ENCODE results near the gene ELOB.
A peak's percentile ranks its signal among the peaks of the same experiment; 100 is the strongest.

The ELOB gene

GRCh38 chr16:2777231-2777902, at the start of gene ELOB:
Gene ELOB, minus strand, starts transcription at chr16:2777280. Its CDS starts 41 bp downstream, at chr16:2777239.
- peak; percentile 99 for DNase-seq (ENCODE audit: low spot score)

GRCh38 chr16:2825906-2826305, 48.8 kb upstream of the ELOB start:
- no peak for DNase-seq (ENCODE audit: low spot score)

DNA sequence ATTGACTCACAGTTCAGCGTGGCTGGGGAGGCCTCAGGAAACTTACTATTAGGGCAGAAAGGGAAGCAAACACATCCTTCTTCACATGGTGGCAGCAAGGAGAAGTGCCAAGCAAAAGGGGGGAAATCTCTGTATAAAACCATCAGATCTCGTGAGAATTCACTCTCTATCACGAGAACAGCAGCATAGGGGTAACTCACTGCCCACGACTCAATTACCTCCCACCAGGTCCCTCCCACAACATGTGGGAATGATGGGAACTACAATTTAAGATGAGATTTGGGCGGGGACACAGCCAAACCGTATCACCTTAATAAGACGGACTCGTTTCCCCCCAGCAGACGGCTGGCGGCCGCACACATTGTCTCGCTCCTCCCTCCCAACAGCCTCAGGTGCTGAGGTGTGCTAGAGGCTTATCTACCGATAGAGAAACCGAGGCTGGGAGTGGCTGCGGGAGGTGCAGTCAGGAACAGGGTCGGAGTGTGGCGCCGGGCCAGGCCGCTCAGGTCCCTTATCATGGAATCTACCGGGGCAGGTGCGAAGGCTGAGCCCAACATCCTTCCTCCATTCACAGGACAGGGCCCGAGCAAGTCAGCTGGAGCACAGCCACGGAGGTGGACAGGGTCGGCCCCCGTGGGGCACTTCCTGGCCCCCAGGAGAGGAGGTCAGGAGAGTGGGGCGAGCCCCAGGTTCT, 48.1 kb upstream of the ELOB start:
- DNase-seq (ENCODE audit: low spot score), result no peak

GRCh38 chr16:2824626-2825025, 47.5 kb upstream of the ELOB start:
- DNase-seq (ENCODE audit: low spot score), result no peak

DNA sequence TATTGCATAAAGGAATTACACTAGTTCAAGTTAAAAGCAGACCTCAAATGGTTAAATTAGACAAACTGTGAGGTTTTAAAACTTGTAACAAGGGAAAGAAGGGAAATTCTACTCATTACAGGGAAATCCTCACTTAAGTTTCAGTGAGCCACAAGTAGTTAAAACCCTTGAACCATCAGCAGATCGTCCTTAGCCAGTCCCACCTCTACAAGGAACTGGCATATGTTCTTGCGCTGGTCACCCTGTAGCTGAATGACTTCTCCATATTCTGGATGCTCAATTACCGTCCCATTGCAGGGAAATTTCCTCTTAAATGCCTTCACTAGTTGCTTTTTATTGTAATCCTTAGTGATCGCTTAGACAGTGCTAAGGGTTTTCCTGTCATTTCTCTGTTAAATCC, 45.4 kb upstream of the ELOB start:
- no peak for DNase-seq (ENCODE audit: low spot score)

- no peak for DNase-seq (ENCODE audit: low spot score)
Measured at GRCh38 chr16:2822158-2822495, 45.0 kb upstream of the ELOB start.

- peak; percentile 35 for DNase-seq (ENCODE audit: low spot score)
Measured at GRCh38 chr16:2821487-2822157, 44.5 kb upstream of the ELOB start.

DNA sequence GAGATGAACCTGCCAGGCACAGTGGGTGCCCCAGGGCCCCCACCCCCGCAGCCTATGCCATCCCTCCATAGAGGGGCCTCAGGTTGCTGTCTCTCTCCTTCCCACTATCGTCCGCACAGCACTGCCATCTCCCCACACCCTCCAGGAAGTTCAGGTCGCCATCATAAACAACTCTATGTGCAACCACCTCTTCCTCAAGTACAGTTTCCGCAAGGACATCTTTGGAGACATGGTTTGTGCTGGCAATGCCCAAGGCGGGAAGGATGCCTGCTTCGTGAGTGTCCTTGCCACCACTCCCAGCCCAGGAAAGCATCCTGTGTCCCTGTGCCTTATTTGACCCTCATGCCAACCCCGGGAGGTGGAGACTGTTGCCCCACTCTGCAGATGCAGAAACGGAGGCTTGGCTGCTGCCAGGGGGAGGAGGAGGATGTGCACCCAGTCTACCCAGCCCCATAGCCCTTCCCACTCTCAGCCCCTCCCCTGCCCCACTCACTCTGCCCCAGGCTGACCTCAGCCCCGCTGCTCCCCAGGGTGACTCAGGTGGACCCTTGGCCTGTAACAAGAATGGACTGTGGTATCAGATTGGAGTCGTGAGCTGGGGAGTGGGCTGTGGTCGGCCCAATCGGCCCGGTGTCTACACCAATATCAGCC, 43.9 kb upstream of the ELOB start:
- no peak for DNase-seq (ENCODE audit: low spot score)

DNA sequence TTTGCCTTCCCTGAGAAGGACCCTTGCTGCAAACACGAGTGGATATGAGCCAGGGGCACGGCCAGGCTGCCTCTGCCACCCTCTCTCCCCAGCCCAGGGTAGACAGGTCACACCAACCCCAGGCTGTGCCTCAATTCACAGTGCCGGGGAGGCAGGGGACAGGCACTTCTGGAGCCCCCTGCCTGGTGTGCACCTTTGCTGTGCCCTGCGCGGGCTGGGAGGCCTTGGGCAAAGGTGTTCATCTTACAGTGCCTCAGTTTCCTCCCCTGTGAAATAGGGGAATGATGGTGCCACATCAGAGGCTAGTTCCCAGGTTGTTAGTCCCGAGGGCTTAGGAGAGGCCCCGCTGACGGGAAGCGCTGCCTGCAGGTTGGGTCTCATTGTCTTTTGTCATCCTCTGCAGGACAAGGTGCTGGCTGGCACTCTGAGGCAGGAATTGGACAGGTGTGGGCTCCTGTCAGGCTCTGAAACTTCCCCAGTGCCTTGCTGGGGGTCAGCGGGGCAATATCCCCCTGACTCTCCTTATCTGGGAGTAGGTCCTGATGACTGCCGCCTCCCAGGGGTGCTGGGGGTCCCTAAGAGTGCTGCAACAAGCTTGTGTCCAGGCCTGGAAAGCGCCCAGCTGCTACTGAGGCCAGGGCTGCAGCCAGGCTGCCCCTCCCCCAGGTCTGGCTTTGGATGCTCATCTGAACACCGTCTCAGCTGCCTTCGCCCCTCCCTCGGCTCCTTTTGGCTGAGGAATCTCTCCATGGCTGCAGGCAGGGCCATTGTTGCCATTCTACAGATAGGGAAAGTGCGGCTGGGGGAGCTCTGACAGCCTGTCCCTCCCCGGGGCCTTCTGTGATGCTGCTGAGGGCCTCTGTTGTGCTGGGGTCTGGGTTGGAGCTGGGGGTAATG, 43.1 kb upstream of the ELOB start:
- DNase-seq (ENCODE audit: low spot score), result no peak

- no peak for DNase-seq (ENCODE audit: low spot score)
Measured at GRCh38 chr16:2819179-2819938, 42.3 kb upstream of the ELOB start.

DNA sequence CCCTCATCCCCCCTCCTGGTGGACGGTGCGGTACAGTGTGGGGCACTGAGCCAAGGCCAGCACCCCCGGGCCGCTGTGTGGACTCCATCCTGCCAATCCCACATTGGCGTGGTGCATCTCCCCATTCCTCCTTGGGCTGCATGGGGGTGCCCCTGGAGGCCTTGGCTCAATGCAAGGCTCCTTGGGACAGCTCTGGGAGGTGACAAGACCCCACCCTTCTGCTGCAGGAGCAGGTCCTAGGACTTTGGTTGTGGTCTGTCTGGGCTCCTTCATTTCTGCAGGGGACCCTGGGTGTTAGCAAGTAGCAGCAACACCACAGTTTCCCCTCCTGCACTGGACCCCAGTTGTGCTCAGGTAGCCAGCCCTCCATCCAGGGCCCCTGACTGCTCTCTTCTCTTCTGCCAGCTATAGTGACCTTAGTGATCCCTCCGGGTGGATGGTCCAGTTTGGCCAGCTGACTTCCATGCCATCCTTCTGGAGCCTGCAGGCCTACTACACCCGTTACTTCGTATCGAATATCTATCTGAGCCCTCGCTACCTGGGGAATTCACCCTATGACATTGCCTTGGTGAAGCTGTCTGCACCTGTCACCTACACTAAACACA, 41.3 kb upstream of the ELOB start:
- DNase-seq (ENCODE audit: low spot score), result no peak

DNA sequence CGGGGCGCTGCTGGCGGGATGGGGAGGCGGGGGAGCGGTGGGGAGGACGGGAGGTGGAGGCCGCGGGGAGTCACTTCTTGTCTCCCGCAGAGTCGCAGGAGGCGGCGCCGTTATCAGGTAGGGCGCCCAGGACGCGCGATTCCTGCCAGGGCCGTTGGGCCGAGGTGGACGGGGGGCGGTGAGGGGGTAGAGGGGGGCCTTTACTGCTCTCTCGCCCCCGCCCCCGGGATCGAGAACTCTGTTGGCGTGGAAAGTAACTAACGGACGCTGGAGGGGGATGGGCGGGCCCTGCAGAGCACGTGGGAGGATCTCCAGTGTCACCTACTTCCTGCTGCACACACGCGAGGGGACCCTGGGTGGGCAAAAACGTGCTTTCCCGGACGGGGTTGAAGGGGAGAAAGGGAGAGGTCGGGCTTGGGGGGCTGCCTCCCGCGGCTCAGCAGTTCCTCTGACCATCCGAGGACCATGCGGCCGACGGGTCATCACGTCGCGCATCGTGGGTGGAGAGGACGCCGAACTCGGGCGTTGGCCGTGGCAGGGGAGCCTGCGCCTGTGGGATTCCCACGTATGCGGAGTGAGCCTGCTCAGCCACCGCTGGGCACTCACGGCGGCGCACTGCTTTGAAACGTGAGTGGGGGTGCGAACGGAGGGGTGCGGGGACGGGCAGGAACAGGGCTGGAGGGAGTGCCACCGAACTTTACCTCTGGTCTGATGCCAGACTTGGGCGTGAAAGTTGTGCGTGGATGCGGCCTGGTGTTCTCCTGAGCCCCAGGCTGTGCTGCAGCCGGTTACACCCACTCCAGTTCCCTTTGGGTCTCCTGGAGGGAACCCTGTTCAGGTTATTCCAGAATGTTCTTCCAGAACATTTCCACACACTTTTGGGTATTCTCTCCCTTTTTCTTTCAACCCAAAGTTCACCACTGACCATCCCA, 40.5 kb upstream of the ELOB start:
- DNase-seq (ENCODE audit: low spot score), result no peak

DNA sequence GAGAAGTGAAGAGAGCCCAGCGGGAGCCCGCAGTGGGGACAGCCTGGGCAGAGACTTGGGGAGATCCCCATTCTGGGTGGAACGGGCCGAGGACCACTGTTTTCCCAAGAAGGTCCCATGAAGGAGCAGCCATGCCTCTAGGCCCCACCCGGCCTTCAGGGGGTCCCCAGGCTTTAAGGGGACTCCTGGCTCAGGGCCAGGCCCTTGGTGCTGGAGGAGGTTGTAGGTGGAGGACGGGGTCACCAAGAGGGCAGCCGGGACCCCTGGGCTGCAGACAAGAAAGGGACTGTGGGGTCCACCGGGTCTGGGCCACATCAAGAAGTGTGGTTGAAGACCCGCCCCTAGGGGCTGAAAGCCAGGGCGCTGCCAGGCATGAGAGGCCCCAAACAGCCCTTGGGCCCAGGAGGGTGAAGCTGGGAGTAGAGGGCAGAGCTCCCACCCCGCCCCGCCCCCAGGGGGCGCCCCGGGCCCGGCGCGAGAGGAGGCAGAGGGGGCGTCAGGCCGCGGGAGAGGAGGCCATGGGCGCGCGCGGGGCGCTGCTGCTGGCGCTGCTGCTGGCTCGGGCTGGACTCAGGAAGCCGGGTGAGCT, 39.8 kb upstream of the ELOB start, which contains the start of gene PRSS21:
TSS of gene PRSS21 (plus strand) at position 487 of the 589 bp plus-strand sequence. CDS start at position 519, 32 bp downstream.
- DNase-seq (ENCODE audit: low spot score), result no peak

GRCh38 chr16:2815299-2815771, 38.3 kb upstream of the ELOB start:
- DNase-seq (ENCODE audit: low spot score), result no peak

DNA sequence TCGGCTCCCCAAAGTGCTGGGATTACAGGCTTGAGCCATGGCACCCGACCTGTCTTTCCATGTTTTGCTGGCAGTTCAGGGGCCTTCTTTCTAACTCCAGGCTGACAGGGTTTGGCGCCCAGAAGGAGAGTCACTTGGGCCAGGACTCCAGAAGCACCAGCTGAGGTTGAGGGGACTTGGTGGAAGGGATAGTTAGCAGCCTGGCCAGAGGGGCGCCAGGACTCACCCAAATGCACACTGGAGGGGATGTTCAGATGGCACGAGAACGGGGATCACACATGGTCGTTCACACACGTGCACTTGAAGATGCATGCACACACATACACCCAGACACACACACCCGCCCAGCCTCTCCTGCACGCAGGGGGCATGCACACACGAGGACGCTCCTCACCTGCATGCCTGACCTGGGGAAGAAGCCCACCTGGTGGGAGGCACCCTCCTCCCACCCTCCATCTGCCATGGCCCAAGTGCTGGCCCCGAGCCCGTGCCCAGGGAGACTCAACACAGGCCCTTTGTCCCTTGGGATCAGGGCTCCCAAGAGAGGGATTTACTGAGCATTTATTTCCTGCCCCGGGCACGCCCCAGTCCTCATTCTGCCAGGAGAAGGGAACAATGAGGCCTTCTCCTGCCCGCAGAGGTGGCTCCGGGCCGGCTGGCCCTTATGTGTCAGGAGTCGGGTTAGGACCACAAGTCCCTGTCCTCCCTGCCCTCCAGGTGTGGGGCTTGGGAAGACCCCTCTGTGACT, 37.6 kb upstream of the ELOB start:
- no peak for DNase-seq (ENCODE audit: low spot score)

DNA sequence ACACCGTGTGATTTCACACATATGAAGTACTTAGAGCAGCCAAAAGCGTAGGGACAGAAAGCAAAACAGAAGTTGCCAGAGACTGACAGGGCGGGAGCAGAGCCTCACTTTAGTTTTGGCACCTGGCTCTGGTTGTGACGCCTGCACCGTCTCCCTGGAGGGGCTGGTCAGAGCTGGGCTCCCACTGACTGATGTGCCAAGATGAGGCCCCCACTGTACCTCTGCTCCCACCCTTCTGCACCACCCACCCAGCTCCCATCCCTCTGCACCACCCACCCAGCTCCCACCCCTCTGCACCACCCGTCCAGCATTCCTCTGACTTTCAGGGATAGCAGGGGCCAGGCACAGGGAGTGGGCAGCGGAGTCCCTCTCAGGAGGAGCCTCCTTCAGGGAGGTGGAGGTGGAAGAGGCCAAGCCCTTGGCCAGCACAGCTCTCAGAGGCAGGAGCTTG, 36.7 kb upstream of the ELOB start:
- DNase-seq (ENCODE audit: low spot score), result no peak

- DNase-seq (ENCODE audit: low spot score), result no peak
Measured at GRCh38 chr16:2811703-2812471, 34.8 kb upstream of the ELOB start.

All from AG20443 (cell line).